ENCODE data around the gene LRRFIP2.

GRCh38 chr3:37087870-37088269 lies 86.5 kb downstream of the LRRFIP2 start:
- no peak for TF ChIP-seq CTCF (conservative IDR thresholded peaks at IDR 0.05; ENCODE audit: low read length)
- no peak for TF ChIP-seq EZH2phosphoT487 (IDR thresholded peaks at IDR 0.05; ENCODE audit: borderline replicate concordance)

Data from Loucy (cell line).